ENCODE results near the gene NTRK2.

The NTRK2 gene

DNA sequence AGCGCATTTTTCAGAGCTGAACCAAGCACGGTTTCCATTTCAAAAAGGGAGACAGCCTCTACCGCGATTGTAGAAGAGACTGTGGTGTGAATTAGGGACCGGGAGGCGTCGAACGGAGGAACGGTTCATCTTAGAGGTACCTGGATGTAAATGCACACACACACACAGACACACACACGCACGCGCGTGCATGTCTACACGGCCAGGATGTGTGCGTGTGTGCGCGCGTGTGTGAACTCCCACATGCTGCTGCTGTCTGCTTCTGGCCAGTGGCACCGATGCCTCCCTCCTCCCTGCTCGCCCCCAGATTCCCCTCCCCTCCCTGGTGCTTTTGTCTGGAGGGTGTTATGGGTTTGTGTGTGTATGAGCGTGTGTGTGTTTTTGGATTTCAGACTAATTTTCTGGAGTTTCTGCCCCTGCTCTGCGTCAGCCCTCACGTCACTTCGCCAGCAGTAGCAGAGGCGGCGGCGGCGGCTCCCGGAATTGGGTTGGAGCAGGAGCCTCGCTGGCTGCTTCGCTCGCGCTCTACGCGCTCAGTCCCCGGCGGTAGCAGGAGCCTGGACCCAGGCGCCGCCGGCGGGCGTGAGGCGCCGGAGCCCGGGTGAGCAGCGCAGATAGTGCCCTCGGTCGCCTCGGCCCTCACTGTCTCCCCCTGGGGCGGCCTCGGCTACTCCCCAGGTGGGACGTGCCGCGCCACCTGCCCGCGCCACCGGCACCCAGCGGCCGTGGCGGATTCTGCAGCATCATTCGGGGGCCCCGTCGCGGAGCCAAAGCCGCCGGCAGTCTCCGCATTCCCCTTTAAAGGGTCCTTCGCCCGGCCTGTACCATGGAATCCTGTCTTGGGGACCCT is at the start of gene NTRK2:
Gene NTRK2 (plus strand): TSS at position 442 of the 850 bp plus-strand sequence. CDS start 1,020 bp downstream, outside the sequence.
- no peak for DNase-seq (ENCODE audit: low read depth)

- no peak for DNase-seq (ENCODE audit: low read depth)
Measured at GRCh38 chr9:84620338-84620737, 49.2 kb upstream of the NTRK2 start.

DNA sequence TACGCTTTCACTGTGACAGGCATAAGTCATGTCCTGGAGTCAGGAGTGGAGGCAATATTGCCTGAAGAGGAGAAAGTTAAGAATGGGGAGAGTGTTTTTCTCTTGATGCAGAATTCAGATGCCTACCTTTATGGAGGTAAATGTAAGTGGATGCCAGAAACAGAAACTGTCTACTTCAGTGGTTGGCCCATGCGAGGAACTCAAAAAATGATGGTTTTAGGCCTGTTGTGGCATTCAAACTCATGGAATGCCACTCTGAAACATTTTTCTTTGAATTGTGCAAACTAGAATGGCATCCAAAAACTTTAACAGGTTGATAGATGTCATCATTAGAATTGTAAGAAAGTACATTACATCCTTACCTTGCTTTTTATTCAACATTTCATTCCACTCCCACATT is 47.7 kb upstream of the NTRK2 start:
- DNase-seq (ENCODE audit: low read depth) = no peak

- DNase-seq (ENCODE audit: low read depth) = no peak
Measured at GRCh38 chr9:84622981-84623380, 46.5 kb upstream of the NTRK2 start.

DNA sequence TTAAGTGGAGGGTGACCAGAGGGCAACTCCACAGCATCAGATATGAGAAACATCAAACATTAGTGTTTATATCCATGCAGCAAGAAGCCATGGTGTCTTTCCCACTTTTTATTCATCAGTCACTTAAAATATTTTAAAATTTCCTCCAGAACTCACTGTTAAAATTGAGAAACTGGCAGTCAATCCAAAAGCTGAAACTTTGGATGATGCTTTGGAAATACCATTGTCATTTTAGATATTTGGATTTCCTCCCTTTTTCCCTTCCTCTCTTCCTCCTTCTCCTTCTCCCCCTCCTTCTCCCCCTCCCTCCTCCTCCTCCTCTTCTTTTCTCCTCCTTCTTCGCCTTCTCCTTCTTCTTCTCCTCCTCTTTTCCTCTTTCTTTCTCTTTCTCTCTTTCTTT is 33.1 kb upstream of the NTRK2 start:
- no peak for DNase-seq (ENCODE audit: low read depth)

GRCh38 chr9:84642553-84643141 is 26.9 kb upstream of the NTRK2 start:
- no peak for DNase-seq (ENCODE audit: low read depth)

DNA sequence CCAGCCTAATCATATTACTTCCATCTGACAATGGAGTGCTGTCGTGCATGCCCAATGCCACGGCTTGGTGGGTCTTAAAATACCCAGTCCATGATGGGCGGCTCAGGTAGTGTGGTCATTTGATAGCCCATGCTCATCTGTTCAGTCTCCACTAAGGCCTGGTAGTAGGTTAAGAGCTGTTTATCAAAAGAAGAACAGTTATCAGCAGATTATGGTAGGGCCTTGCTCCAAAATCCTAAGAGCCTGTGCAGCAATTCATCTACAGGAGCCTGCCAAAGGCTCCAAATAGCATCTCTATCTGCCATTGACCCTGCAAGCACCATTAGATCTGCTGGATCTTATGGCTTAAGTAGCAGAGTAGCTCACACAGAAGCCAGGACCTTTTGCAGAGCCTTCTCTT is 21.8 kb upstream of the NTRK2 start:
- no peak for DNase-seq (ENCODE audit: low read depth)

- no peak for DNase-seq (ENCODE audit: low read depth)
Measured at GRCh38 chr9:84652496-84653120, 16.9 kb upstream of the NTRK2 start.

- DNase-seq (ENCODE audit: low read depth) = no peak
Measured at GRCh38 chr9:84655447-84655846, 14.1 kb upstream of the NTRK2 start.

- no peak for DNase-seq (ENCODE audit: low read depth)
Measured at GRCh38 chr9:84659313-84659712, 10.2 kb upstream of the NTRK2 start.

GRCh38 chr9:84659773-84660172 is 9.8 kb upstream of the NTRK2 start:
- DNase-seq (ENCODE audit: low read depth) = no peak

- DNase-seq (ENCODE audit: low read depth) = no peak
Measured at GRCh38 chr9:84667571-84668195, 1.8 kb upstream of the NTRK2 start.

- DNase-seq (ENCODE audit: low read depth) = no peak
Measured at GRCh38 chr9:84668196-84669012, 1.1 kb upstream of the NTRK2 start.

DNA sequence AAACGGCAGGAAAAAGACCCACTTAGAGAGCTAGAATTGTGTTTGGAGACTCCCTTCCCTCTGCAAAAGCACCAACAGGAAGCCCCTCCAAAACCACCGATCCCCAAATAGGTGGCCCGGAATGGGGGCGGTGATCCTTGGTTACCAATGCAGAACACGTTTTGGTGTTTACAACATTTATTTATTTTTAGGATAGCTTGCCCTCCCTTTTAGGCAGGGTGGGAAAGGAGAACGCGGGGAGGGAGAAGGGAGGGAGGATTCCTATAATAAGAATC is 579 bp upstream of the NTRK2 start:
- DNase-seq (ENCODE audit: low read depth) = no peak

GRCh38 chr9:84670138-84671041 is 861 bp downstream of the NTRK2 start:
- DNase-seq (ENCODE audit: low read depth) = no peak

GRCh38 chr9:84671586-84672521 is 2.3 kb downstream of the NTRK2 start:
- DNase-seq (ENCODE audit: low read depth) = no peak

GRCh38 chr9:84673806-84674205 is 4.3 kb downstream of the NTRK2 start:
- DNase-seq (ENCODE audit: low read depth) = no peak

DNA sequence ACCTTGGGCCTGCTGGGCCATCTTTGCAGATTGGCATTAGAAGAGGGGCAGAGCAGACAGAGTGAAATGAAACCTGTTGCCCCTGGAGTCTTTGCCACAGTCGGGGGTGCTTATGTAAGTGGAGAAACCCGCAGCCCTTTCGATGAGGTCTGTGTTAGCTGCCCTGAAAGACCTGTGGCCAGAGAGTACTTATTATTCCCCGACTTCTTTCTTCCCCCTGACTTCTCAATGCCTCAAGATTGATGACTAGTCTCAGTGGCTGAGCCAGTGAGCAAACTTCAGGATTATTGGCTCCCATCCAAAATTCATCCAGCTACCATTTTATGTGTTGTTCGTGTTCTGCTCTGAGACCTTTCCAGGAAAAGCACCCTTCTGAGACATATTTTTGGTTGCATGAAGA is 7.6 kb downstream of the NTRK2 start:
- DNase-seq (ENCODE audit: low read depth) = no peak

DNA sequence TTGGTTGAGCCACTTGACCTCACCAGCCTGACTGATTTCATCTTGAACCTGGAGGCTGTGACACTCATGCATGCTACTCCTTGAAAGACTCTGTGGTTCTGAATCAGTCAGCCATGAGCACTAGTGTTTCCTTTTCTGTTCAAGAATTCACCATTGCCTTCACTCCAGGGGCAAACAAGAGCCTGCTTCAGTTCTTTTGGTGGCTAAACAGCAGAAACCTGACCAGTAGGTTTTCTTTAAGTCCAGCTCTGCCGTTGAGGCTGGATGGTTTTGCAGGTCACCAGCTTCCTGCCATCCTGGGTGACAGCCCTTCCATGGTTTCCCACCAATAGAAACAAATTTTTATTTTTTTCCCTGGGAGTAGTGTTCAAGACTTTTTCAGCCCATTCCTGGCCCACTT is 10.0 kb downstream of the NTRK2 start:
- DNase-seq (ENCODE audit: low read depth) = no peak
